H9 (cell line): ENCODE results near the gene SH3BGRL3. TPM values are rescaled to one million over a fixed set of nuclear protein-coding genes. Genes with fewer than 3 reads are reported as not detected.

Experiments used
- DNase-seq: peaks from one replicate; pipeline ENCODE4 v3.0.0-alpha.2; 2017
- H2AFZ ChIP-seq: one replicate; pipeline ENCODE4 v1.6.1; 2013; ENCODE audit warnings: mild to moderate bottlenecking, low read length, control low read depth, moderate library complexity
- H2AK5ac ChIP-seq: 2 replicates; pipeline ENCODE4 v1.6.1; 2013; ENCODE audit warnings: low read length, control low read depth, mixed read lengths; ENCODE audit not compliant: insufficient read length
- H2BK120ac ChIP-seq: one replicate; pipeline ENCODE4 v1.6.1; 2013; ENCODE audit warnings: low read depth, mild to moderate bottlenecking, low read length, control low read depth, inconsistent platforms; ENCODE audit not compliant: poor library complexity, severe bottlenecking
- H2BK12ac ChIP-seq: 2 replicates; pipeline ENCODE4 v1.6.1; 2013; ENCODE audit warnings: low read length, control low read depth, mixed read lengths, low read depth; ENCODE audit not compliant: insufficient read length
- H2BK15ac ChIP-seq: 2 replicates; pipeline ENCODE4 v1.6.1; 2013; ENCODE audit warnings: low read depth, low read length, control low read depth
- H2BK20ac ChIP-seq: one replicate; pipeline ENCODE4 v1.6.1; 2013; ENCODE audit warnings: low read depth, mild to moderate bottlenecking, low read length, control low read depth, inconsistent platforms; ENCODE audit not compliant: poor library complexity, severe bottlenecking
- H2BK5ac ChIP-seq: 2 replicates; pipeline ENCODE4 v1.6.1; 2013; ENCODE audit warnings: low read length, control low read depth, mixed read lengths; ENCODE audit not compliant: insufficient read length
- H3K14ac ChIP-seq: 2 replicates; pipeline ENCODE4 v1.6.1; 2013; ENCODE audit warnings: low read length, control low read depth; ENCODE audit not compliant: insufficient read depth
- H3K18ac ChIP-seq: 2 replicates; pipeline ENCODE4 v1.6.1; 2013; ENCODE audit warnings: low read depth, mild to moderate bottlenecking, mixed read lengths, low read length, control low read depth; ENCODE audit not compliant: insufficient read length
- H3K23ac ChIP-seq: 2 replicates; pipeline ENCODE4 v1.6.1; 2013; ENCODE audit warnings: low read length, control low read depth, mixed read lengths, low read depth; ENCODE audit not compliant: insufficient read length
- H3K23me2 ChIP-seq: 2 replicates; pipeline ENCODE4 v1.6.1; 2013; ENCODE audit warnings: low read depth, mild to moderate bottlenecking, mixed read lengths, low read length, control low read depth; ENCODE audit not compliant: insufficient read length, poor library complexity, severe bottlenecking
- H3K27ac ChIP-seq: 2 replicates; pipeline ENCODE4 v1.5.1; 2013; ENCODE audit warnings: low read length, control low read depth, mixed read lengths, low read depth; ENCODE audit not compliant: insufficient read length
- H3K27me3 ChIP-seq: 2 replicates; pipeline ENCODE4 v1.6.1; 2013; ENCODE audit warnings: low read length, control low read depth, inconsistent platforms; ENCODE audit not compliant: insufficient read depth
- H3K4ac ChIP-seq: 2 replicates; pipeline ENCODE4 v1.6.1; 2013; ENCODE audit warnings: low read depth, mild to moderate bottlenecking, control low read depth, inconsistent platforms, low read length, moderate library complexity
- H3K4me1 ChIP-seq: 2 replicates; pipeline ENCODE4 v1.6.1; 2013; ENCODE audit warnings: low read length, control low read depth, inconsistent platforms; ENCODE audit not compliant: insufficient read depth
- H3K4me2 ChIP-seq: 2 replicates; pipeline ENCODE4 v1.6.1; 2013; ENCODE audit warnings: low read length, control low read depth, mixed read lengths; ENCODE audit not compliant: insufficient read length, insufficient read depth
- H3K56ac ChIP-seq: 2 replicates; pipeline ENCODE4 v1.6.1; 2013; ENCODE audit warnings: low read depth, mild to moderate bottlenecking, mixed read lengths, low read length, control low read depth; ENCODE audit not compliant: insufficient read length
- H3K79me1 ChIP-seq: 2 replicates; pipeline ENCODE4 v1.6.1; 2013; ENCODE audit warnings: low read depth, mild to moderate bottlenecking, moderate library complexity, low read length, control low read depth, inconsistent platforms; ENCODE audit not compliant: insufficient read depth, poor library complexity, severe bottlenecking
- H3K79me2 ChIP-seq: 2 replicates; pipeline ENCODE4 v1.6.1; 2013; ENCODE audit warnings: low read length, control low read depth, inconsistent platforms; ENCODE audit not compliant: insufficient read depth
- H3K9ac ChIP-seq: 2 replicates; pipeline ENCODE4 v1.6.1; 2013; ENCODE audit warnings: low read length, control low read depth, mixed read lengths; ENCODE audit not compliant: insufficient read length; ENCODE audit errors: extremely low read depth
- H3K9me3 ChIP-seq: one replicate; pipeline ENCODE4 v1.6.1; 2013; ENCODE audit warnings: low read depth, low read length, inconsistent platforms; ENCODE audit not compliant: control insufficient read depth
- H3T11ph ChIP-seq: one replicate; pipeline ENCODE4 v1.6.1; 2013; ENCODE audit warnings: mild to moderate bottlenecking, low read length, control low read depth, inconsistent platforms
- H4K20me1 ChIP-seq: one replicate; pipeline ENCODE4 v1.6.1; 2013; ENCODE audit not compliant: control insufficient read depth, insufficient read length, insufficient read depth
- H4K5ac ChIP-seq: 2 replicates; pipeline ENCODE4 v1.6.1; 2013; ENCODE audit warnings: low read depth, mild to moderate bottlenecking, mixed read lengths, low read length, control low read depth; ENCODE audit not compliant: insufficient read length
- H4K8ac ChIP-seq: replicated peaks from 2 replicates; pipeline ENCODE4 v1.6.1; 2013; ENCODE audit warnings: low read length, control low read depth, mixed read lengths, low read depth; ENCODE audit not compliant: insufficient read length
- H4K91ac ChIP-seq: 2 replicates; pipeline ENCODE4 v1.6.1; 2013; ENCODE audit warnings: low read depth, mild to moderate bottlenecking, moderate library complexity, mixed read lengths, low read length, control low read depth; ENCODE audit not compliant: insufficient read length
- H3K27ac Mint-ChIP-seq, 3 experiments: 2 replicates in 2 of 3; 3 replicates in 1 of 3; pipeline ENCODE4 v1.8.0; 2020 to 2021; ENCODE audit warnings: mixed read lengths in 3 of 3, mild to moderate bottlenecking in 1 of 3, moderate library complexity in 1 of 3
- H3K27me3 Mint-ChIP-seq: 2 replicates; pipeline ENCODE4 v1.8.0; 2021; ENCODE audit warnings: low read depth, mild to moderate bottlenecking, moderate library complexity, mixed read lengths
- H3K36me3 Mint-ChIP-seq, 3 experiments: 2 replicates in 2 of 3; 3 replicates in 1 of 3; pipeline ENCODE4 v1.8.0; 2020 to 2021; ENCODE audit warnings: low read depth in 3 of 3, mixed read lengths in 3 of 3; ENCODE audit not compliant: insufficient read depth in 1 of 3
- H3K4me1 Mint-ChIP-seq, 2 experiments: 2 replicates each; pipeline ENCODE4 v1.8.0; 2020; ENCODE audit warnings: mixed read lengths in 2 of 2
- H3K4me3 Mint-ChIP-seq, 2 experiments: 2 replicates in 1 of 2; 3 replicates in 1 of 2; pipeline ENCODE4 v1.8.0; 2020 to 2021; ENCODE audit warnings: mild to moderate bottlenecking in 2 of 2, mixed read lengths in 2 of 2, moderate library complexity in 1 of 2
- H3K9me3 Mint-ChIP-seq, 2 experiments: 2 replicates in 1 of 2; 3 replicates in 1 of 2; pipeline ENCODE4 v1.8.0; 2020; ENCODE audit warnings: mild to moderate bottlenecking in 2 of 2, mixed read lengths in 2 of 2, moderate library complexity in 1 of 2
- WGBS: extraction: QIAGEN DNeasy Blood & Tissue Kit; methylation state at CpG from one replicate; pipeline ENCODE4 v1.1.7; 2013; ENCODE audit warnings: missing lambda C conversion rate, low lambda C conversion rate, mixed read lengths; ENCODE audit not compliant: insufficient read length; ENCODE audit errors: extremely low coverage; 5-methylcytosine and 5-hydroxymethylcytosine counted together
- total RNA-seq: library from RNA; stranded (reverse); gene quantifications from 2 replicates; pipeline ENCODE4 v1.2.1, GENCODE V29; 2021
- TF ChIP-seq, protein P1 (sequence below): fragments of 200-600 bp; sonication (generic); conservative IDR thresholded peaks from 3 replicates; pipeline ENCODE4 v1.8.0; 2021; ENCODE audit warnings: antibody characterized with exemption, mild to moderate bottlenecking

The SH3BGRL3 gene
- total RNA-seq, 1 experiment from 2014 or later = 86.3 TPM

DNA sequence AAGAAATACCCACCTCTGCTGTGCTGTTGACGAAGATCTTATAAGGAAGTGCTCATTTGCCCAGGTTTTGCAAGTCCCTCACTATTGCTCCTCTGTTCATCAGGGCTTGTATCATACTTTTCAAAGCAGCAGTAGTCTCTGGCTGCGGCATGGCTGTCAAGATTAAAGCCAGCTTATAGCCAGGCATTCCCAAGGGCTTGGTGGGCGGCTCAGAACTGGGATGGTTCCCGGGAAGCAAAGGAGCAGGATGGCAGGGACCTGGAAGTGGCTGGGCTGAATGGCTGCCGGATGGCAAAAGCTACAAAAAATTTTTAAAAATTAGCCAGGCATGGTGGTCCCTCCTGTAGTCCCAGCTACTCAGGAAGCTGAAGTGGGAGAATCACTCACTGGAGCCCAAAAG, 16.7 kb upstream of the SH3BGRL3 start:
- Mint-ChIP-seq H3K27ac (no peak overlapping the region), H3K36me3 (peaks cover 56 to 88% (median 87%) of the 10 kb centered on the region in 3 experiments), H3K4me3 (no peak overlapping the region), H3K9me3 (no peaks in the 10 kb centered on the region), H3K27me3 (no peaks in the 10 kb centered on the region), H3K4me1 (no peaks in the 10 kb centered on the region)
- Histone ChIP-seq H4K8ac (no peak overlapping the region), H3K27me3 (no peaks in the 10 kb centered on the region), H3K18ac (no peak overlapping the region), H2BK5ac (no peak overlapping the region), H3T11ph (no peak overlapping the region), H2BK12ac (no peak overlapping the region), H4K20me1 (no peaks in the 10 kb centered on the region), H3K56ac (no peak overlapping the region), H3K4me1 (no peaks in the 10 kb centered on the region), H3K23ac (no peak overlapping the region), H3K4me2 (no peak overlapping the region), H3K79me1 (no peaks in the 10 kb centered on the region), H3K14ac (no peak overlapping the region), H4K91ac (no peak overlapping the region), H3K27ac (no peak overlapping the region), H3K79me2 (no peaks in the 10 kb centered on the region), H3K9me3 (peaks cover under 1% of the 10 kb centered on the region), H2BK15ac (no peak overlapping the region), H2AK5ac (no peak overlapping the region), H3K23me2 (no peaks in the 10 kb centered on the region), H2BK20ac (no peak overlapping the region), H2BK120ac (no peak overlapping the region), H3K9ac (no peak overlapping the region), H4K5ac (no peak overlapping the region), H2AFZ (no peak overlapping the region), H3K4ac (no peak overlapping the region)
- no CpG with 5 or more reads among the region's 5 CpGs for WGBS
- no peak for DNase-seq
- TF ChIP-seq, protein P1, sequence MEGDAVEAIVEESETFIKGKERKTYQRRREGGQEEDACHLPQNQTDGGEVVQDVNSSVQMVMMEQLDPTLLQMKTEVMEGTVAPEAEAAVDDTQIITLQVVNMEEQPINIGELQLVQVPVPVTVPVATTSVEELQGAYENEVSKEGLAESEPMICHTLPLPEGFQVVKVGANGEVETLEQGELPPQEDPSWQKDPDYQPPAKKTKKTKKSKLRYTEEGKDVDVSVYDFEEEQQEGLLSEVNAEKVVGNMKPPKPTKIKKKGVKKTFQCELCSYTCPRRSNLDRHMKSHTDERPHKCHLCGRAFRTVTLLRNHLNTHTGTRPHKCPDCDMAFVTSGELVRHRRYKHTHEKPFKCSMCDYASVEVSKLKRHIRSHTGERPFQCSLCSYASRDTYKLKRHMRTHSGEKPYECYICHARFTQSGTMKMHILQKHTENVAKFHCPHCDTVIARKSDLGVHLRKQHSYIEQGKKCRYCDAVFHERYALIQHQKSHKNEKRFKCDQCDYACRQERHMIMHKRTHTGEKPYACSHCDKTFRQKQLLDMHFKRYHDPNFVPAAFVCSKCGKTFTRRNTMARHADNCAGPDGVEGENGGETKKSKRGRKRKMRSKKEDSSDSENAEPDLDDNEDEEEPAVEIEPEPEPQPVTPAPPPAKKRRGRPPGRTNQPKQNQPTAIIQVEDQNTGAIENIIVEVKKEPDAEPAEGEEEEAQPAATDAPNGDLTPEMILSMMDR = no peak
